ENCODE measurements around the gene MED25.

- TF ChIP-seq CTCF (IDR thresholded peaks at IDR 0.05) (no peak), EMX1 (CRISPR knock-in tag; IDR thresholded peaks at IDR 0.05) (no peak), NFYB (CRISPR knock-in tag; conservative IDR thresholded peaks at IDR 0.05; ENCODE audit: low read depth) (no peak), NR2C2 (CRISPR knock-in tag; IDR thresholded peaks at IDR 0.05) (no peak), ZNF121 (CRISPR knock-in tag; IDR thresholded peaks at IDR 0.05) (no peak), E2F4 (CRISPR knock-in tag; IDR thresholded peaks at IDR 0.05; ENCODE audit: borderline replicate concordance, low read depth) (no peak), MAX (CRISPR knock-in tag; IDR thresholded peaks at IDR 0.05) (no peak)
Observed at GRCh38 chr19:49823472-49823871, 5.4 kb downstream of the MED25 start.

Data from WTC11 (cell line).